ENCODE measurements around the gene NXN. TPM values are rescaled to one million over a fixed set of nuclear protein-coding genes. Genes with fewer than 3 reads are reported as not detected.
"Not testable (repeated sequence)": the region's sequence is repeated elsewhere in the genome, so short reads cannot be mapped to it uniquely, and the experiment has no call there.

NXN gene
- total RNA-seq, 4 donors from 2014 or later, result 11.3 to 51.6 (median 31.8) TPM

DNA sequence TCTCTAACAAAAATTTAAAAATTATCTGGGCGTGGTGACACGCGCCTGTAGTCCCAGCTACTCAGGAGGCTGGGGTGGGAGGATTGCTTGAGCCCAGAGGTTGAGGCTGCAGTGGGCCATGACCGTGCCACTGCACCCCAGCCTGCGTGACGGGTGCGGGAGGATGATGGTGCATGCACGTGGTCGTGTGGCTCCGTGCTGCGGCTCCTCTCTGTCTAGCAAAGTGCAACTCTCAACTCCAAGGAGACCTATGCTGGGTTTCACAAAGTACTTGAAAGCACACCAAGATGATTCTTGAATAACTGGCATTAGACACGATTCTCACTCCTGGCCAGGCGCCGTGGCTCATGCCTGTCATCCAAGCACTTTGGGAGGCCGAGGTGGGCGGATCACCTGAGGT lies 25.8 kb downstream of the NXN start:
- DNase-seq (ENCODE audit: low spot score in 2 of 2), result no peak
- TF ChIP-seq, protein P1, sequence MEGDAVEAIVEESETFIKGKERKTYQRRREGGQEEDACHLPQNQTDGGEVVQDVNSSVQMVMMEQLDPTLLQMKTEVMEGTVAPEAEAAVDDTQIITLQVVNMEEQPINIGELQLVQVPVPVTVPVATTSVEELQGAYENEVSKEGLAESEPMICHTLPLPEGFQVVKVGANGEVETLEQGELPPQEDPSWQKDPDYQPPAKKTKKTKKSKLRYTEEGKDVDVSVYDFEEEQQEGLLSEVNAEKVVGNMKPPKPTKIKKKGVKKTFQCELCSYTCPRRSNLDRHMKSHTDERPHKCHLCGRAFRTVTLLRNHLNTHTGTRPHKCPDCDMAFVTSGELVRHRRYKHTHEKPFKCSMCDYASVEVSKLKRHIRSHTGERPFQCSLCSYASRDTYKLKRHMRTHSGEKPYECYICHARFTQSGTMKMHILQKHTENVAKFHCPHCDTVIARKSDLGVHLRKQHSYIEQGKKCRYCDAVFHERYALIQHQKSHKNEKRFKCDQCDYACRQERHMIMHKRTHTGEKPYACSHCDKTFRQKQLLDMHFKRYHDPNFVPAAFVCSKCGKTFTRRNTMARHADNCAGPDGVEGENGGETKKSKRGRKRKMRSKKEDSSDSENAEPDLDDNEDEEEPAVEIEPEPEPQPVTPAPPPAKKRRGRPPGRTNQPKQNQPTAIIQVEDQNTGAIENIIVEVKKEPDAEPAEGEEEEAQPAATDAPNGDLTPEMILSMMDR (IDR thresholded peaks at IDR 0.05), result no peak
- no peak for TF ChIP-seq POLR2A (IDR thresholded peaks at IDR 0.05)
- intact Hi-C loops (cut with DNase I; ENCODE audit: low total_unique reads), result no loop called here
- H3K4me3 ChIP-seq (ENCODE audit: low read depth, poor library complexity, severe bottlenecking), result no peak overlapping the region
- WGBS, 2 donors, result 90 to 92% methylated on average over 16 of the region's 16 CpGs

GRCh38 chr17:952592-952991 lies 27.0 kb downstream of the NXN start:
- intact Hi-C loops (cut with DNase I; ENCODE audit: low total_unique reads); H3K4me3 ChIP-seq (ENCODE audit: low read depth, poor library complexity, severe bottlenecking): not testable (repeated sequence)
- WGBS, 2 donors, result 92 to 97% methylated on average over 14 to 16 of the region's 18 CpGs
- DNase-seq (ENCODE audit: low spot score in 2 of 2), result peak in 1 of 2 donors; percentile 89

GRCh38 chr17:951325-952132 lies 28.0 kb downstream of the NXN start:
- intact Hi-C loops (cut with DNase I; ENCODE audit: low total_unique reads), result no loop called here
- no peak for DNase-seq (ENCODE audit: low spot score in 2 of 2)
- TF ChIP-seq POLR2A (IDR thresholded peaks at IDR 0.05), result no peak
- TF ChIP-seq, protein P1 (IDR thresholded peaks at IDR 0.05), result no peak
- 41 to 66% methylated on average over 27 of the region's 27 CpGs for WGBS, 2 donors
- H3K4me3 ChIP-seq (ENCODE audit: low read depth, poor library complexity, severe bottlenecking), result no peak overlapping the region

DNA sequence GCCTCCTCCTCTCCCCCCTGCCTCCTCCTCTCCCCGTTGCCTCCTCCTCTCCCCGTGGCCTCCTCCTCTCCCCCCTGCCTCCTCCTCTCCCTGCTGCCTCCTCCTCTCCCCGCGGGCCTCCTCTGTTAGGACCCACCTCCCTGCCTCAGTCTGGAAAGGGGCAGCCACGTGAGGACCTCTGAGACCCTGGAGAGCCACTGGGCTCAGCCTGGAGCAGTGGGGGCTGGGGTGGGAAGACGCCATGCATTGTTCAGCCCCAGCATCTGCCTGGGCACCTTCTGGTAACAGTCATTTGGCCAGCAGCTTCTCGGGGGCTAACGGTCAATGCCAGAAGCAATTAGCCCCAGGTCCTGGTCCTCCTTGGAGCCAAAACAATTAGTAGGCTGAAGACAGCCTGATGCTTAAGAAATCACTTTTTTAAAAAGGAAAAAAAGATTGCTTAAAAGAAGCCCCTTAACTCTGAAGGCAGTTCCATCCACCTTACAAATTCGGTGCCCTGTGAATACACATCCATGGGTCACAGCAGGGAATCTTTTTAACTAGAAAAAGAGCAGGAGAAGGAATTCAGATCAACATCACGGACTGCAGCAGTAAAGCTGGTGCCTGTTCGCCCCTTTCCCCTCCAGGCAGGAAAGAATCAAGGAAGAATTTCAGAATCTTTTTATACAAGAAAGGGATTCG lies 29.8 kb downstream of the NXN start:
- TF ChIP-seq POLR2A (IDR thresholded peaks at IDR 0.05), result no peak
- TF ChIP-seq, protein P1 (IDR thresholded peaks at IDR 0.05), result no peak
- DNase-seq (ENCODE audit: low spot score in 2 of 2), result no peak
- no peak overlapping the region for H3K4me3 ChIP-seq (ENCODE audit: low read depth, poor library complexity, severe bottlenecking)
- WGBS, 2 donors, result 56 to 67% methylated on average over 8 to 11 of the region's 12 CpGs
- intact Hi-C loops (cut with DNase I; ENCODE audit: low total_unique reads), result no loop called here

DNA sequence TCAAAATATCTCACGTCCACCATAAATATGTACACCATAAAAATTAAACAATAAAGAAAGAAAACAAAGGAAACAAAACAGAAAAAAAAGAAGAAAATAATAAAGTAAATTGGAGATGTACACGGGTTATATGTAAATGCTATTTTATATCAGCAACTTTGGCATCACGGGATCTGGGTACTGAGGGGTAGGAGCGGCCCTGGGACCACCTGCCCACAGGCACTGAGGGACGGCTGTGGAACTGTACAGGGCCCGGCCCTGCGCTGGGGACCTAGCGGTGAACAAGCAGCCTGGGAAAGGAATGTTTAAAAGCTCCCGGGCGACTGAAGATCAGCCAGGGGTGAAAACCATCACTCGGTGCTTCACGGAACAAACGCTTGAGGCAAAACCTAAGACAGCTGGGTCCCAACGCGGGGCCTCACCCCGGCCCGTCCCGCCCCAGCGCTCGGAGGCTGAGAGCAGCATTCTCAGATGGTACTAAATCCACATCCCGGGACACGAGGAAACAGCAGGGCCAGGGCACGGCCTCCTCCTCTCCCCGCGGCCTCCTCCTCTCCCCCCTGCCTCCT lies 31.2 kb downstream of the NXN start:
- intact Hi-C loops (cut with DNase I; ENCODE audit: low total_unique reads), result no loop called here
- H3K4me3 ChIP-seq (ENCODE audit: low read depth, poor library complexity, severe bottlenecking), result no peak overlapping the region
- 48 to 54% methylated on average over 20 to 24 of the region's 25 CpGs for WGBS, 2 donors
- TF ChIP-seq POLR2A (IDR thresholded peaks at IDR 0.05), result no peak
- TF ChIP-seq, protein P1 (IDR thresholded peaks at IDR 0.05), result no peak
- DNase-seq (ENCODE audit: low spot score in 2 of 2), result no peak
